Suprapubic skin (tissue), 4 donors: ENCODE results near the gene ROR2. TPM values are rescaled to one million over a fixed set of nuclear protein-coding genes. Genes with fewer than 3 reads are reported as not detected.
A peak's percentile ranks its signal among the peaks of the same experiment; 100 is the strongest.

ENCODE experiments used
- DNase-seq, 2 donors: peaks; one replicate each; pipeline ENCODE4 v3.0.0-alpha.2; 2019; ENCODE audit warnings: low spot score in 2 of 2
- H3K27ac ChIP-seq: fragments of 200-600 bp; sonication (generic); one replicate; pipeline ENCODE4 v1.5.1; 2019
- H3K27me3 ChIP-seq: fragments of 200-600 bp; sonication (generic); one replicate; pipeline ENCODE4 v1.5.1; 2019
- H3K36me3 ChIP-seq: fragments of 200-600 bp; sonication (generic); one replicate; pipeline ENCODE4 v1.5.1; 2019
- H3K4me1 ChIP-seq: fragments of 200-600 bp; sonication (generic); one replicate; pipeline ENCODE4 v1.5.1; 2019
- H3K4me3 ChIP-seq: fragments of 200-600 bp; sonication (generic); one replicate; pipeline ENCODE4 v1.5.1; 2019; ENCODE audit warnings: mild to moderate bottlenecking
- H3K9me3 ChIP-seq: fragments of 200-600 bp; sonication (generic); one replicate; pipeline ENCODE4 v1.5.1; 2019
- EP300 ChIP-seq: sonication (generic); formaldehyde crosslinking; IDR thresholded peaks from one replicate; pipeline ENCODE4 v1.6.1; 2017; ENCODE audit warnings: antibody characterized with exemption
- POLR2A ChIP-seq, 2 donors: fragments of 450-650 bp; IDR thresholded peaks; one replicate each; pipeline ENCODE4 v1.6.1; 2017; ENCODE audit warnings: antibody characterized with exemption in 2 of 2, mild to moderate bottlenecking in 2 of 2, moderate library complexity in 2 of 2
- POLR2AphosphoS5 ChIP-seq, 3 donors: sonication (generic); formaldehyde crosslinking; IDR thresholded peaks; one replicate each; pipeline ENCODE4 v1.6.1; 2017; ENCODE audit warnings: antibody characterized with exemption in 3 of 3
- WGBS: methylation state at CpG from one replicate; pipeline ENCODE4 v1.1.5; 2018; 5-methylcytosine and 5-hydroxymethylcytosine counted together
- total RNA-seq, 4 donors: library from RNA; depleted of rRNA; stranded (reverse); fragments of >200 nt; gene quantifications; one replicate each; pipeline ENCODE4 v1.1.0, GENCODE V29; 2016
- TF ChIP-seq, protein P1 (sequence below), 2 donors: fragments of 200-600 bp in 1 of 2; fragments of 450-650 bp in 1 of 2; sonication (generic) in 1 of 2; IDR thresholded peaks; one replicate each; pipeline ENCODE4 v1.5.1; 2016 to 2019; ENCODE audit warnings: antibody characterized with exemption in 2 of 2, mild to moderate bottlenecking in 1 of 2, moderate library complexity in 1 of 2

ROR2 gene
- total RNA-seq, 4 donors from 2014 or later: 3.3 to 7.3 (median 5.0) TPM

DNA sequence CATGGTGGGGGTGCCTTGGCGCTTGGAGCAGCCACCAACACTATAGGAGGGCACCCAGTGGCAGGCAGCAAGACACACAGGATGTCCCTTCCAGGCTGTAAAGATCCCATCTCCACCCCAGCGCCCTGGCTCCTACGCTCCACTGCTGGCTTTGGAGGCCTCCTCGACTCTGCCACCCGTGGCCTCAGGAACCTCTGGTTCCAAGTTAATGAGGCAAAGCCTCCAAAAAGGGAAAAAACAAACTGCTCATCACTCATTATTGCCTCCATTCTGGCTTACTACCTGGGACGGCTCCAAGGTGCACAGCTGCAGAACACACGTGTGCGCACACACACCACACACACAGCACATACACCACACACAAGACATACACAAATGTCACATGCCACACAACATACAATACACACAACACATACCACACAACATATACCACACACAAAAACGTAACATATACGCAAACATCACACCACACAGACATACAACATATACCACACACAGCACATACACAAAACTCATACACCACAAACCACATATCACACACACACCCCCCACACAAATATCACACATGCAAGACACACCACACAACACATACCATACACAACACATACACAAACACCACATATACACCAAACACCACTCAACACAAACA is 45.3 kb downstream of the ROR2 start:
- no peak for DNase-seq
- H3K4me1 ChIP-seq: peaks cover 31% of the 10 kb centered on the region
- H3K36me3 ChIP-seq: no peaks in the 10 kb centered on the region
- WGBS: 92% methylated on average over 10 of the region's 10 CpGs
- H3K27me3 ChIP-seq: no peaks in the 10 kb centered on the region
- H3K9me3 ChIP-seq: no peaks in the 10 kb centered on the region
- TF ChIP-seq POLR2AphosphoS5 (IDR thresholded peaks at IDR 0.05) (no peak), POLR2A (IDR thresholded peaks at IDR 0.05) (no peak), EP300 (no peak)
- TF ChIP-seq, protein P1, sequence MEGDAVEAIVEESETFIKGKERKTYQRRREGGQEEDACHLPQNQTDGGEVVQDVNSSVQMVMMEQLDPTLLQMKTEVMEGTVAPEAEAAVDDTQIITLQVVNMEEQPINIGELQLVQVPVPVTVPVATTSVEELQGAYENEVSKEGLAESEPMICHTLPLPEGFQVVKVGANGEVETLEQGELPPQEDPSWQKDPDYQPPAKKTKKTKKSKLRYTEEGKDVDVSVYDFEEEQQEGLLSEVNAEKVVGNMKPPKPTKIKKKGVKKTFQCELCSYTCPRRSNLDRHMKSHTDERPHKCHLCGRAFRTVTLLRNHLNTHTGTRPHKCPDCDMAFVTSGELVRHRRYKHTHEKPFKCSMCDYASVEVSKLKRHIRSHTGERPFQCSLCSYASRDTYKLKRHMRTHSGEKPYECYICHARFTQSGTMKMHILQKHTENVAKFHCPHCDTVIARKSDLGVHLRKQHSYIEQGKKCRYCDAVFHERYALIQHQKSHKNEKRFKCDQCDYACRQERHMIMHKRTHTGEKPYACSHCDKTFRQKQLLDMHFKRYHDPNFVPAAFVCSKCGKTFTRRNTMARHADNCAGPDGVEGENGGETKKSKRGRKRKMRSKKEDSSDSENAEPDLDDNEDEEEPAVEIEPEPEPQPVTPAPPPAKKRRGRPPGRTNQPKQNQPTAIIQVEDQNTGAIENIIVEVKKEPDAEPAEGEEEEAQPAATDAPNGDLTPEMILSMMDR (IDR thresholded peaks at IDR 0.05): no peak
- no peak overlapping the region for H3K4me3 ChIP-seq
- H3K27ac ChIP-seq: no peak overlapping the region

DNA sequence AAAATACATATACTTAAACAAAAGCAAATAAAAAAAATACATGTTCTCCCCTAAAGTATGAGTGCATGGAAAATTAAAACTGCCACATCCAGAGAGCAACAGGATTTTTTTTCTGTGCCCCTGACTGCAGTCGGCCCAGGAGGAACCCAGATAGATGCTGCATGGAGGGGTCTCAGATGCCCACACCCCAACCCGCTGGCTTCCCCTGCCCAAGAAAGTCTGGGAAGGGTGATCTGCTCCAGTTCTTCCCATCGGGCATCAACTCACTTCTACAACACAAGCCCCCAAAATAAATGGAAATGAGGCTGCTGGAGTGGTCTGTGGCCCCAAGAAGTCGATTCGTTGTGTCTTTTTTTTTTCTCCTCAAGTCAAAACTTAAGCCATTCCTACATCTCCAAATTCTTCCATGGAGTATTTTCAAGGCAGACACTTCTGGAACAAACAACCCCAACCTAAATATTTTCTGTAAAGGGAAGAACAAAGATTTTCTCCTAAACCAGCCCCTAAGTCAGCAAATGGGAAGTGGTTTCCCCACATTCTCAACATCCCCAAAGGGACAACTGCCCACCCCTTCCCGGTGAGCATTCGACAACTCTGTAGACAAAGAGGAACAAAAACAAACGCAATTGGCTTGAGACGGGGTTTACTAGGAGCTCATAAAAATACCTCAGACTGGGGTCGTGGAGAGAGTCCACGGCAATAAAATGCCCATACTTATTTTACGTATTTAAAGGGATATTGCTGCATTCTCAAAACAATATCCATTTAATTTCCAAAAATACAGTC is 46.7 kb downstream of the ROR2 start:
- Histone ChIP-seq H3K4me3 (no peak overlapping the region), H3K27me3 (no peaks in the 10 kb centered on the region), H3K36me3 (no peaks in the 10 kb centered on the region), H3K27ac (no peak overlapping the region), H3K9me3 (no peaks in the 10 kb centered on the region), H3K4me1 (peaks cover 43% of the 10 kb centered on the region)
- TF ChIP-seq POLR2AphosphoS5 (IDR thresholded peaks at IDR 0.05) (no peak), EP300 (no peak), POLR2A (IDR thresholded peaks at IDR 0.05) (no peak)
- TF ChIP-seq, protein P1 (IDR thresholded peaks at IDR 0.05): no peak
- DNase-seq: no peak
- 64% methylated on average over 12 of the region's 12 CpGs for WGBS

DNA sequence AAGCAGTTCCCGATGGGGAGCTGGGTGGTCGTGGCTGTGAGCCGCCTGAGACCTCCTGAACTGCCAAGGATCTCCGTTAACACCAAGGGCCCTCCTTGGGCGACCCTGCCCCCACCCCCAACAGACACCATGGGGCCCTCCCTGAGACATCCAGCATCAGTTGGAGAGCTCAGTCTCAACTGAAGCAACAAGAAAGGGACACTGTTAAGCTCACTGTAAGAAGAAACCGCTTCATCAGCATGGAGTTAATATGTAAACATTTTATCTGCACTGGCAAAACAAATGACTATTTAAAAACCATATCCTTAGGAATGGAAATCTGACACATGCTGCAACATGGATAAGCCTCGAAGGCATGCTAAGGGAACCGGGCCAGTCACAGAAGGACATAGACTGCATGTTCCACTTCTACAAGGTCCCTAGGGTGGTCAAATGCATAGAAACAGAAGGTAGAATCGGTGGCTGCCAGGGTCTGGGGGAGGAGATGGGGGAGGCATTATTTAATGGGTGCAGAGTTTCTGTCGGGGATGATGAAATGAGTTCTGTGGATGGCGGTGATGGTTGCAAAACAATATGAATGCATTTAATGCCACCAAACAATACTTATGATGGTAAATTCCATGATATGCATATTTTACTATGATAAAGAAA is 47.4 kb downstream of the ROR2 start:
- WGBS: 50% methylated on average over 11 of the region's 11 CpGs
- peaks cover 49% of the 10 kb centered on the region for H3K4me1 ChIP-seq
- peak in 1 of 2 donors; percentile 32 for DNase-seq
- H3K4me3 ChIP-seq: no peak overlapping the region
- no peaks in the 10 kb centered on the region for H3K36me3 ChIP-seq
- H3K27ac ChIP-seq: no peak overlapping the region
- H3K27me3 ChIP-seq: no peaks in the 10 kb centered on the region
- no peak for TF ChIP-seq EP300
- TF ChIP-seq, protein P1 (IDR thresholded peaks at IDR 0.05): no peak
- TF ChIP-seq POLR2AphosphoS5 (IDR thresholded peaks at IDR 0.05): no peak
- no peak for TF ChIP-seq POLR2A (IDR thresholded peaks at IDR 0.05)
- H3K9me3 ChIP-seq: no peaks in the 10 kb centered on the region

DNA sequence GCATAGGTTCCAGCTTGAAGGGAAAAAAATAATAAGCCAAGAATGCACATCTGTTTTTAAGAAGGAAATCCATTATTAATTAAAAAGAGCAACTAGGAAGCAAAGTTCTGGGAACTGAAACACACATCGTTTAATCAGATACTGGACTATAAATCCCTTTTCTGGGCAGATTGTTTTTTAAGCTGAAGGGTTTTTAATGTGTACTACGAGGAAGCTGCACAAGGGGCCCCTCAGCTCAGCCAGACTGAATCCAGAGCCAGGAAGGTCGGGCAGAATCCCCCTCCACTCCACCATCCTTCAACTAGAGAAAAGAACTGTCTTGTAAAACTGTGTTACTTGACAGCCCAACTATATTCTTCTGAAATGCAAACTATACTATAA is 49.2 kb downstream of the ROR2 start:
- no peaks in the 10 kb centered on the region for H3K27me3 ChIP-seq
- H3K27ac ChIP-seq: no peak overlapping the region
- H3K9me3 ChIP-seq: no peaks in the 10 kb centered on the region
- TF ChIP-seq POLR2AphosphoS5 (IDR thresholded peaks at IDR 0.05) (no peak), EP300 (no peak), POLR2A (IDR thresholded peaks at IDR 0.05) (no peak)
- TF ChIP-seq, protein P1 (IDR thresholded peaks at IDR 0.05): no peak
- no peak overlapping the region for H3K4me3 ChIP-seq
- H3K4me1 ChIP-seq: peaks cover 67% of the 10 kb centered on the region
- DNase-seq: no peak
- H3K36me3 ChIP-seq: no peaks in the 10 kb centered on the region
- WGBS: 33% methylated on average over 3 of the region's 3 CpGs
